B cell (primary cell): ENCODE data around the gene MITD1. TPM values are rescaled to one million over a fixed set of nuclear protein-coding genes. Genes with fewer than 3 reads are reported as not detected.

Source experiments
- ATAC-seq: fragments of 200-7000 bp; cut with Tn5 transposase; one replicate; pipeline ENCODE4 v1.10.0; 2021; ENCODE audit warnings: low read depth, mild to moderate bottlenecking, moderate number of reproducible peaks, moderate library complexity
- CTCF ChIA-PET: fragments of 350-600 bp; sonication (Branson Sonifier 250); formaldehyde crosslinking; loops from one replicate; lab custom pipeline; 2021; ENCODE audit warnings: antibody characterized with exemption, inconsistent platforms; lab: Charles Lee
- POLR2A ChIA-PET: fragments of 350-600 bp; sonication (Branson Sonifier 250); formaldehyde crosslinking; loops from one replicate; lab custom pipeline; 2021; ENCODE audit warnings: antibody characterized with exemption; lab: Charles Lee
- DNase-seq: peaks from one replicate; pipeline ENCODE4 v3.0.0; 2013
- H2AFZ ChIP-seq: 2 replicates; pipeline ENCODE4 v1.6.1; 2012; ENCODE audit warnings: mild to moderate bottlenecking, low read depth, low read length; ENCODE audit not compliant: insufficient read depth, poor library complexity, severe bottlenecking
- H3K27ac ChIP-seq, 2 donors: 1 replicate in 1 of 2; 2 replicates in 1 of 2; pipeline ENCODE4 v1.5.1; 2012 to 2013; ENCODE audit warnings: low read length in 2 of 2, mild to moderate bottlenecking in 2 of 2, moderate library complexity in 1 of 2
- H3K27me3 ChIP-seq, 4 experiments: fragments of 200-600 bp in 1 of 4; sonication (generic) in 1 of 4; replicated peaks in 1 of 4; 1 replicate in 2 of 4; 2 replicates in 2 of 4; pipeline versions ENCODE4 v1.6.1 to v1.7.0; 2013 to 2016; ENCODE audit warnings: low read length in 3 of 4, mild to moderate bottlenecking in 2 of 4, mixed read lengths in 1 of 4, moderate library complexity in 1 of 4; ENCODE audit not compliant: insufficient read depth in 4 of 4, control insufficient read depth in 3 of 4; ENCODE audit errors: control extremely low read depth in 1 of 4
- H3K36me3 ChIP-seq, 2 experiments: replicated peaks in 1 of 2; 1 replicate in 1 of 2; 2 replicates in 1 of 2; pipeline versions ENCODE4 v1.6.1 to v1.7.1; 2013; ENCODE audit warnings: low read length in 1 of 2; ENCODE audit not compliant: insufficient read depth in 2 of 2, control insufficient read depth in 1 of 2; ENCODE audit errors: control extremely low read depth in 1 of 2, extremely low read depth in 1 of 2
- H3K4me1 ChIP-seq, 2 donors: fragments of 200-600 bp in 1 of 2; sonication (generic) in 1 of 2; 1 replicate in 1 of 2; 2 replicates in 1 of 2; pipeline versions ENCODE4 v1.5.1 to v1.6.1; 2013 to 2017; ENCODE audit warnings: low read length in 2 of 2; ENCODE audit not compliant: control insufficient read depth in 2 of 2, insufficient read depth in 2 of 2
- H3K4me2 ChIP-seq: replicated peaks from 2 replicates; pipeline ENCODE3; 2012; ENCODE audit warnings: mild to moderate bottlenecking, low read depth, low read length; ENCODE audit not compliant: poor library complexity, severe bottlenecking
- H3K4me3 ChIP-seq, 5 experiments: fragments of 200-600 bp in 1 of 5; sonication (generic) in 1 of 5; 1 replicate in 3 of 5; 2 replicates in 2 of 5; pipeline versions ENCODE4 v1.5.1 to v1.7.0; 2011 to 2016; ENCODE audit warnings: low read length in 4 of 5, mild to moderate bottlenecking in 4 of 5, low read depth in 2 of 5, control low read depth in 1 of 5, moderate library complexity in 1 of 5; ENCODE audit not compliant: insufficient read depth in 1 of 5; ENCODE audit errors: control extremely low read depth in 1 of 5, extremely low read depth in 1 of 5
- H3K79me2 ChIP-seq: fragments of 200-600 bp; sonication (generic); one replicate; pipeline ENCODE4 v1.6.0; 2016; ENCODE audit warnings: low read length; ENCODE audit not compliant: control insufficient read depth, insufficient read depth
- H3K9ac ChIP-seq: fragments of 200-600 bp; sonication (generic); 2 replicates; pipeline ENCODE4 v1.6.1; 2017; ENCODE audit warnings: mild to moderate bottlenecking, low read length, moderate library complexity
- H3K9me3 ChIP-seq, 3 donors: one replicate each; pipeline versions ENCODE4 v1.6.1 to v1.7.1; 2013; ENCODE audit warnings: low read length in 2 of 3; ENCODE audit not compliant: control insufficient read depth in 2 of 3, insufficient read depth in 1 of 3; ENCODE audit errors: control extremely low read depth in 1 of 3
- H4K20me1 ChIP-seq: 2 replicates; pipeline ENCODE4 v1.6.0; 2012; ENCODE audit warnings: mild to moderate bottlenecking, low read length; ENCODE audit not compliant: insufficient read depth, control insufficient read depth, poor library complexity, severe bottlenecking
- H3K27ac Mint-ChIP-seq: one replicate; pipeline ENCODE4 v1.8.0; 2021; ENCODE audit warnings: mixed read lengths
- H3K27me3 Mint-ChIP-seq: one replicate; pipeline ENCODE4 v1.8.0; 2021; ENCODE audit warnings: mixed read lengths
- H3K4me1 Mint-ChIP-seq: one replicate; pipeline ENCODE4 v1.8.0; 2021; ENCODE audit warnings: mixed read lengths
- H3K4me3 Mint-ChIP-seq: one replicate; pipeline ENCODE4 v1.8.0; 2021; ENCODE audit warnings: mixed read lengths
- H3K9me3 Mint-ChIP-seq: one replicate; pipeline ENCODE4 v1.8.0; 2022; ENCODE audit warnings: mixed read lengths; ENCODE audit not compliant: insufficient read depth
- CTCF ChIP-seq: fragments of 200-600 bp; IDR thresholded peaks from one replicate; pipeline ENCODE4 v1.8.0; 2022; ENCODE audit warnings: antibody characterized with exemption, mild to moderate bottlenecking
- EZH2 ChIP-seq: IDR thresholded peaks from 2 replicates; pipeline ENCODE4 v1.6.1; 2012; ENCODE audit warnings: borderline replicate concordance, low read depth, mild to moderate bottlenecking, moderate library complexity, low read length; ENCODE audit not compliant: insufficient read depth, poor library complexity, severe bottlenecking
- WGBS: methylation state at CpG from one replicate; pipeline ENCODE4 v1.1.5; 2013; ENCODE audit warnings: missing lambda C conversion rate; ENCODE audit not compliant: insufficient coverage; 5-methylcytosine and 5-hydroxymethylcytosine counted together
- intact Hi-C: fragments of 100-400 bp; cut with micrococcal nuclease; formaldehyde crosslinking; loops from one replicate; pipeline ENCODE4 v1.10.0; 2022
- polyA plus RNA-seq: library from polyadenylated mRNA; depleted of rRNA; stranded (reverse); fragments of >200 nt; gene quantifications from 2 replicates; pipeline ENCODE4 v1.2.3, GENCODE V29; 2012
- total RNA-seq, 2 donors: library from RNA; stranded (reverse); fragments of 120-200 nt in 1 of 2; gene quantifications; 1 replicate in 1 of 2; 2 replicates in 1 of 2; pipeline versions ENCODE4 v1.2.3 to v1.2.4, GENCODE V29; 2013 to 2022

MITD1 gene
- total and polyA plus RNA-seq, 2 donors (not counting 1 experiment from before 2014, with no cell fraction given) = 31.0 to 71.6 TPM

GRCh38 chr2:99152199-99152895, 28.5 kb downstream of the MITD1 start:
- POLR2A ChIA-PET = no interaction called here
- H3K27ac ChIP-seq = no peak overlapping the region
- no peaks in the 10 kb centered on the region for H4K20me1 ChIP-seq
- no peaks in the 10 kb centered on the region for H3K27me3 Mint-ChIP-seq
- H3K9me3 ChIP-seq = no peaks in the 10 kb centered on the region
- H3K27me3 ChIP-seq = no peaks in the 10 kb centered on the region
- H3K4me1 Mint-ChIP-seq = peaks cover 31% of the 10 kb centered on the region
- TF ChIP-seq CTCF = no peak
- TF ChIP-seq EZH2 = no peak
- H3K4me3 ChIP-seq = no peak overlapping the region
- no peak overlapping the region for H2AFZ ChIP-seq
- WGBS = 96% methylated on average over 4 of the region's 7 CpGs
- no peak overlapping the region for H3K27ac Mint-ChIP-seq
- H3K79me2 ChIP-seq = peaks cover 15% of the 10 kb centered on the region
- intact Hi-C loops = loop anchor here (10.0 kb wide), 1 partner anchor 1092 kb away; no protein-coding TSS in a partner anchor
- H3K36me3 ChIP-seq = peaks cover 0 to 1% of the 10 kb centered on the region in 2 experiments
- no peaks in the 10 kb centered on the region for H3K9me3 Mint-ChIP-seq
- peaks cover 25 to 29% of the 10 kb centered on the region in 2 donors for H3K4me1 ChIP-seq
- H3K4me2 ChIP-seq = no peak overlapping the region
- ATAC-seq (no peak), DNase-seq (no peak)
- H3K4me3 Mint-ChIP-seq = no peak overlapping the region
- no peak overlapping the region for H3K9ac ChIP-seq
- CTCF ChIA-PET = no interaction called here

- H3K79me2 ChIP-seq = peaks cover 5% of the 10 kb centered on the region
- Mint-ChIP-seq H3K9me3 (no peaks in the 10 kb centered on the region), H3K27me3 (no peaks in the 10 kb centered on the region), H3K27ac (no peak overlapping the region), H3K4me3 (no peak overlapping the region), H3K4me1 (peaks cover 16% of the 10 kb centered on the region)
- no peak overlapping the region for H3K4me2 ChIP-seq
- H2AFZ ChIP-seq = no peak overlapping the region
- no peaks in the 10 kb centered on the region for H3K9me3 ChIP-seq
- H3K27me3 ChIP-seq = no peaks in the 10 kb centered on the region
- H4K20me1 ChIP-seq = no peaks in the 10 kb centered on the region
- intact Hi-C loops = loop anchor here (10.0 kb wide), 1 partner anchor 1094 kb away; no protein-coding TSS in a partner anchor
- no peak for ATAC-seq
- no peak for DNase-seq
- H3K9ac ChIP-seq = no peak overlapping the region
- H3K36me3 ChIP-seq = no peaks in the 10 kb centered on the region
- H3K4me1 ChIP-seq = peaks cover 8 to 13% of the 10 kb centered on the region in 2 donors
- CTCF ChIA-PET = no interaction called here
- POLR2A ChIA-PET = no interaction called here
- WGBS = no CpG with 5 or more reads among the region's 1 CpG
- no peak overlapping the region for H3K4me3 ChIP-seq
- no peak for TF ChIP-seq EZH2
- no peak for TF ChIP-seq CTCF
- no peak overlapping the region for H3K27ac ChIP-seq
Measured at GRCh38 chr2:99150706-99151105, 30.2 kb downstream of the MITD1 start.
